PC-3 (cell line): ENCODE results near the gene SMG9. TPM values are rescaled to one million over a fixed set of nuclear protein-coding genes. Genes with fewer than 3 reads are reported as not detected.
"Not testable (repeated sequence)": the region's sequence is repeated elsewhere in the genome, so short reads cannot be mapped to it uniquely, and the experiment has no call there.

Experiments used
- ATAC-seq: fragments of 200-7000 bp; cut with Tn5 transposase; 2 replicates; pipeline ENCODE4 v1.9.1; 2020; ENCODE audit warnings: mild to moderate bottlenecking, moderate library complexity
- BruUV-seq: library from RNA; stranded (reverse); fragments of 400-500 nt; replicated peaks from 2 replicates; lab custom pipeline; 2021; lab: Mats Ljungman, UMichigan
- CTCF ChIA-PET: fragments of 300-600 bp; sonication (Branson Sonifier 250); formaldehyde crosslinking; loops from one replicate; lab custom pipeline; 2022; ENCODE audit warnings: antibody characterized with exemption; lab: Charles Lee
- POLR2A ChIA-PET: fragments of 300-600 bp; sonication (Branson Sonifier 250); formaldehyde crosslinking; loops from one replicate; lab custom pipeline; 2022; ENCODE audit warnings: antibody characterized with exemption; ENCODE audit not compliant: unreplicated experiment; lab: Charles Lee
- DNase-seq: peaks from one replicate; pipeline ENCODE4 v3.0.0-alpha.2; 2015
- H2AFZ ChIP-seq: fragments of 300-600 bp; sonication (generic); 2 replicates; pipeline ENCODE4 v1.6.0; 2016; ENCODE audit warnings: antibody characterized with exemption, low read length
- H3F3A ChIP-seq: fragments of 300-600 bp; sonication (generic); one replicate; pipeline ENCODE4 v1.6.0; 2017; ENCODE audit warnings: antibody characterized with exemption, low read length, control low read depth, mild to moderate bottlenecking; ENCODE audit not compliant: unreplicated experiment
- H3K27ac ChIP-seq: fragments of 300-600 bp; sonication (generic); 2 replicates; pipeline ENCODE4 v1.5.1; 2016; ENCODE audit warnings: mild to moderate bottlenecking, low read length
- H3K27me3 ChIP-seq: fragments of 300-600 bp; sonication (generic); 2 replicates; pipeline ENCODE4 v1.6.1; 2016; ENCODE audit warnings: low read length, mixed read lengths
- H3K36me3 ChIP-seq: fragments of 300-600 bp; sonication (generic); 2 replicates; pipeline ENCODE4 v1.6.1; 2016; ENCODE audit warnings: low read depth, mixed run types, low read length, mixed read lengths
- H3K4me1 ChIP-seq: fragments of 300-600 bp; sonication (generic); 2 replicates; pipeline ENCODE4 v1.5.1; 2016; ENCODE audit warnings: low read length; ENCODE audit not compliant: insufficient read depth
- H3K4me2 ChIP-seq: fragments of 300-600 bp; sonication (generic); 2 replicates; pipeline ENCODE4 v1.6.0; 2016; ENCODE audit warnings: low read length
- H3K4me3 ChIP-seq: fragments of 300-600 bp; sonication (generic); 2 replicates; pipeline ENCODE4 v1.5.1; 2016; ENCODE audit warnings: mild to moderate bottlenecking, low read length, mixed read lengths
- H3K79me2 ChIP-seq: fragments of 300-600 bp; sonication (generic); 2 replicates; pipeline ENCODE4 v1.6.1; 2017; ENCODE audit warnings: low read length, mixed read lengths
- H3K9ac ChIP-seq: fragments of 300-600 bp; sonication (generic); 2 replicates; pipeline ENCODE4 v1.6.0; 2016; ENCODE audit warnings: mild to moderate bottlenecking, low read length
- H3K9me2 ChIP-seq: fragments of 300-600 bp; sonication (generic); replicated peaks from 2 replicates; pipeline ENCODE4 v1.6.1; 2016; ENCODE audit warnings: mixed run types, low read length, mixed read lengths
- H3K9me3 ChIP-seq: fragments of 300-600 bp; sonication (generic); 2 replicates; pipeline ENCODE4 v1.6.1; 2016; ENCODE audit warnings: low read length, mixed read lengths
- H4K20me1 ChIP-seq: fragments of 300-600 bp; sonication (generic); 2 replicates; pipeline ENCODE4 v1.6.1; 2016; ENCODE audit warnings: low read length, mixed read lengths
- EZH2 ChIP-seq: fragments of 300-600 bp; sonication (generic); IDR thresholded peaks from one replicate; pipeline ENCODE4 v1.6.1; 2017; ENCODE audit warnings: antibody characterized with exemption, mild to moderate bottlenecking, low read length; ENCODE audit not compliant: unreplicated experiment
- EZH2phosphoT487 ChIP-seq: fragments of 300-600 bp; sonication (generic); IDR thresholded peaks from 2 replicates; pipeline ENCODE4 v1.6.1; 2018; ENCODE audit warnings: mild to moderate bottlenecking, antibody characterized with exemption, low read length, borderline replicate concordance
- intact Hi-C: fragments of 100-400 bp; cut with micrococcal nuclease; formaldehyde crosslinking; loops from 2 replicates; pipeline ENCODE4 v1.9.0; 2023
- total RNA-seq: library from RNA; depleted of rRNA; stranded (reverse); fragments of >200 nt; gene quantifications from 2 replicates; pipeline ENCODE4 v1.2.3, GENCODE V29; 2014
- TF ChIP-seq, protein P1 (sequence below): fragments of 300-600 bp; sonication (generic); conservative IDR thresholded peaks from 2 replicates; pipeline ENCODE4 v1.5.1; 2017; ENCODE audit warnings: antibody characterized with exemption, low read depth, mild to moderate bottlenecking, low read length

The SMG9 gene
- total RNA-seq, 1 experiment from 2014 or later: 48.8 TPM

DNA sequence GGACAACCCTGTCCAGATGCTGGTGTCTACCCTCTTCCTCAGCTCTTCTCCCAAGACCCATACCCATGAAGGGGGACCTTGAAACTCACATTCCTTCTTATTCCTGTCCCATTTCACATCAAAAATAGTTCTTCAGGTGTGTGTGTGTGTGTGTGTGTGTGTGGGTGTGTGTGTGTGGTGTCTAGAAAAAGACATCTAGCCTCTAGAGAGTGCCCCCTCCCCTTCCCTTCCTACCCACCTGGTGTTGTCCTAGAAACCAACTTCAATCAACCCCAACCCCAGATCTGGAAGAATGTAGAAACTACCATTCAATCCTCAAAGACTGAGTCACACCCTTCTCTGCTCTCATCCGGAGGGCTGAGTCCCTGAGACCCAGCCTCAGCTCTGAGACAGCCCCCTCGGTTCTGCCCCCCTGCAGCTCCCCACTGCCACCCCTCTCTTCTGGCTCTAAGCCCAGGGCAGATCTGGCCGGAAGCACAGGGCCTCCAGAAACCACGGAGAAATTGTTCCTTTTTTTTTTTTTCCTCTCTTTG is 22.5 kb upstream of the SMG9 start:
- H4K20me1 ChIP-seq: no peaks in the 10 kb centered on the region
- peaks cover 37% of the 10 kb centered on the region for H3K4me1 ChIP-seq
- intact Hi-C loops: no loop called here
- H3K9me2 ChIP-seq: no peaks in the 10 kb centered on the region
- no peak for DNase-seq
- TF ChIP-seq, protein P1, sequence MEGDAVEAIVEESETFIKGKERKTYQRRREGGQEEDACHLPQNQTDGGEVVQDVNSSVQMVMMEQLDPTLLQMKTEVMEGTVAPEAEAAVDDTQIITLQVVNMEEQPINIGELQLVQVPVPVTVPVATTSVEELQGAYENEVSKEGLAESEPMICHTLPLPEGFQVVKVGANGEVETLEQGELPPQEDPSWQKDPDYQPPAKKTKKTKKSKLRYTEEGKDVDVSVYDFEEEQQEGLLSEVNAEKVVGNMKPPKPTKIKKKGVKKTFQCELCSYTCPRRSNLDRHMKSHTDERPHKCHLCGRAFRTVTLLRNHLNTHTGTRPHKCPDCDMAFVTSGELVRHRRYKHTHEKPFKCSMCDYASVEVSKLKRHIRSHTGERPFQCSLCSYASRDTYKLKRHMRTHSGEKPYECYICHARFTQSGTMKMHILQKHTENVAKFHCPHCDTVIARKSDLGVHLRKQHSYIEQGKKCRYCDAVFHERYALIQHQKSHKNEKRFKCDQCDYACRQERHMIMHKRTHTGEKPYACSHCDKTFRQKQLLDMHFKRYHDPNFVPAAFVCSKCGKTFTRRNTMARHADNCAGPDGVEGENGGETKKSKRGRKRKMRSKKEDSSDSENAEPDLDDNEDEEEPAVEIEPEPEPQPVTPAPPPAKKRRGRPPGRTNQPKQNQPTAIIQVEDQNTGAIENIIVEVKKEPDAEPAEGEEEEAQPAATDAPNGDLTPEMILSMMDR: no peak
- TF ChIP-seq EZH2: no peak
- no peak for TF ChIP-seq EZH2phosphoT487
- H3K9ac ChIP-seq: no peak overlapping the region
- H3K9me3 ChIP-seq: no peaks in the 10 kb centered on the region
- H3K27me3 ChIP-seq: no peaks in the 10 kb centered on the region
- ATAC-seq: 0 out of 2 replicates have a peak, but pooled peaks have one; percentile 5
- no TSS peak for BruUV-seq
- ChIA-PET CTCF (no interaction called here), POLR2A (interaction anchor here (0.6 kb wide), 1 partner anchor 109 kb away, joined by 4 read pairs; no protein-coding TSS in a partner anchor)
- H2AFZ ChIP-seq: no peak overlapping the region
- peaks cover 5% of the 10 kb centered on the region for H3K36me3 ChIP-seq
- peak overlapping the region; percentile 62 for H3K4me2 ChIP-seq
- peak overlapping the region; percentile 55 for H3K27ac ChIP-seq
- H3K79me2 ChIP-seq: peaks cover 47% of the 10 kb centered on the region
- H3K4me3 ChIP-seq: peak overlapping the region; percentile 22; the same call in 1 of the 2 replicates
- H3F3A ChIP-seq: no peaks in the 10 kb centered on the region

DNA sequence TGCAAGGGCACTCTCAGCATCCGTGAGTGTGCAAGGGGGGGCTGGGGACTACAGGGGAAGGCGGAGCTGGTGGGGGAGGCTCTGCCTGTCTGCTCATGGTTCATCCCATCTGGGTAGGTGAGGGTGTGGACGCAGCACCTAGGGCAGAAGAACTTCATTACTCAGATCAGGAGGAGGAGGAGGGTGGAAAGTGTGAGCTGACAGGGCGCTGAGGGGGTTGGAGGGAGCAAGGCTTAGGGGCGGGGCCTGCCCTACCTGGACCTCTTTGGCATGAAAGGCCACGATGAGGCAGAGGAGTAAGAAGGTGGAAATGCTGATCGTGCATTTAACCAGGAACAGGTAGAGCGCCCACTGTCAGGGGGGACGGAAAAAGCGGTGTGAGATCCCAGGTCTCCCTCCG is 21.5 kb upstream of the SMG9 start:
- Histone ChIP-seq H2AFZ (no peak overlapping the region), H3K4me2 (no peak overlapping the region), H3K9me3 (no peaks in the 10 kb centered on the region), H3K27me3 (no peaks in the 10 kb centered on the region), H3K9ac (no peak overlapping the region), H3K36me3 (peaks cover 5% of the 10 kb centered on the region), H4K20me1 (no peaks in the 10 kb centered on the region), H3K79me2 (peaks cover 47% of the 10 kb centered on the region), H3K4me3 (no peak overlapping the region), H3K9me2 (no peaks in the 10 kb centered on the region), H3K27ac (no peak overlapping the region), H3F3A (no peaks in the 10 kb centered on the region), H3K4me1 (peaks cover 32% of the 10 kb centered on the region)
- no peak for DNase-seq
- intact Hi-C loops: no loop called here
- ChIA-PET POLR2A (no interaction called here), CTCF (no interaction called here)
- TF ChIP-seq EZH2phosphoT487: no peak
- TF ChIP-seq, protein P1: no peak
- no peak for TF ChIP-seq EZH2
- no peak for ATAC-seq
- no TSS peak for BruUV-seq

DNA sequence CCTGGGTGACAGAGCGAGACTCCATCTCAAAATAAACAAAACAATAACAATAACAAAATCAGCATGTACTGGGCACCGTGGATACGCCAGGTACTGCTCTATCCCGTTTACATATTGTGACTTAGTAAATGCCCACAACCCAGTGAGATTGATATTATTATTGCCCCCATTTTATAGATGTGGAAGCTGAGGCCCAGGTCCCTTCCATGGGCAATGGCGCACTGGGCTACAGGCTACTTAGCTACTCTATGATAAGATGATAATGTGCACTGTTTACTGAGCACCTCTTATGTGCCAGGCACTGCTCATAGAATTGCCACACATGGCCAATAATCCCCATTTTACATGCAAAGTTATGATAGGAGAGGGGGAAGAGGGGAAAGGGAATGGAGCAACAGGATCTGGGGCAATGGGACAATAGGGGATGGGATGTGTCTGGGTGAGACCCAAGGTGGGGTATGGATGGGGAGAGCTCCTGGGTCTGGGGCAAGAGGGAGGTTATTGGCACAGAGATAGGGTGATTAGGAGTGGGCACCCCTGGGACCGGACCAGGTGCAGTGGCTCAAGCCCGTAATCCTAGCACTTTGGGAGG is 20.6 kb upstream of the SMG9 start:
- intact Hi-C loops: no loop called here
- H3K4me2 ChIP-seq: no peak overlapping the region
- ATAC-seq: no peak
- DNase-seq: no peak
- H4K20me1 ChIP-seq: no peaks in the 10 kb centered on the region
- H2AFZ ChIP-seq: no peak overlapping the region
- H3K27ac ChIP-seq: no peak overlapping the region
- H3K9ac ChIP-seq: no peak overlapping the region
- peaks cover 25% of the 10 kb centered on the region for H3K4me1 ChIP-seq
- POLR2A ChIA-PET: no interaction called here
- H3K4me3 ChIP-seq: no peak overlapping the region
- TF ChIP-seq, protein P1: no peak
- TF ChIP-seq EZH2phosphoT487: no peak
- TF ChIP-seq EZH2: no peak
- peaks cover 42% of the 10 kb centered on the region for H3K79me2 ChIP-seq
- H3K9me2 ChIP-seq: no peaks in the 10 kb centered on the region
- no TSS peak for BruUV-seq
- H3K36me3 ChIP-seq: peaks cover 7% of the 10 kb centered on the region
- no peaks in the 10 kb centered on the region for H3K9me3 ChIP-seq
- no peaks in the 10 kb centered on the region for H3F3A ChIP-seq
- H3K27me3 ChIP-seq: no peaks in the 10 kb centered on the region
- CTCF ChIA-PET: no interaction called here

DNA sequence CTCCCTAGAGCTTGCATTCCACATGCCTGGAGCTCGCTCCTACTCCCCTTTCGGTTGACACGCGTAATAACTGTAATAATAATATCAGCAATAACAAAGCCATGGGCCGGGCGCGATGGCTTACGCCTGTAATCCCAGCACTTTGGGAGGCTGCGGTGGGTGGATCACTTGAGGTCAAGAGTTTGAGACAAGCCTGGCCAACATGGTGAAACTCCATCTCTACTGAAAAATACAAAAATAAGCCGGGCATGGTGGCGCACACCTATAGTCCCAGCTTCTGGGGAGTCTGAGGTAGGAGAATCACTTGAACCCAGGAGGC is 20.1 kb upstream of the SMG9 start:
- H3F3A ChIP-seq, H3K9me3 ChIP-seq, BruUV-seq, H2AFZ ChIP-seq, H3K9ac ChIP-seq, H3K27me3 ChIP-seq, CTCF ChIA-PET, H4K20me1 ChIP-seq, POLR2A ChIA-PET, H3K36me3 ChIP-seq, H3K9me2 ChIP-seq, H3K4me3 ChIP-seq, DNase-seq, intact Hi-C loops, H3K27ac ChIP-seq, ATAC-seq, H3K4me2 ChIP-seq: not testable (repeated sequence)
- H3K79me2 ChIP-seq: peaks cover 37% of the 10 kb centered on the region
- peaks cover 25% of the 10 kb centered on the region for H3K4me1 ChIP-seq
